MM.1S (cell line): ENCODE data around the gene WEE2.
"Not testable (repeated sequence)": the region's sequence is repeated elsewhere in the genome, so short reads cannot be mapped to it uniquely, and the experiment has no call there.

ENCODE experiments used
- DNase-seq: peaks from one replicate; pipeline ENCODE4 v3.0.0-alpha.2; 2015
- H2AFZ ChIP-seq: fragments of 300-600 bp; sonication (generic); 2 replicates; pipeline ENCODE4 v1.6.0; 2016; ENCODE audit warnings: antibody characterized with exemption, low read length
- H3F3A ChIP-seq: fragments of 300-600 bp; sonication (generic); 2 replicates; pipeline ENCODE4 v1.6.1; 2016; ENCODE audit warnings: mild to moderate bottlenecking, antibody characterized with exemption, low read length, moderate library complexity, mixed read lengths; ENCODE audit not compliant: insufficient read depth
- H3K27ac ChIP-seq: fragments of 300-600 bp; sonication (generic); 2 replicates; pipeline ENCODE4 v1.5.1; 2016; ENCODE audit warnings: mild to moderate bottlenecking, low read length
- H3K27me3 ChIP-seq: fragments of 300-600 bp; sonication (generic); replicated peaks from 2 replicates; pipeline ENCODE4 v1.6.0; 2016; ENCODE audit warnings: low read length; ENCODE audit not compliant: insufficient read depth
- H3K36me3 ChIP-seq: fragments of 300-600 bp; sonication (generic); replicated peaks from 2 replicates; pipeline ENCODE4 v1.6.1; 2016; ENCODE audit warnings: mild to moderate bottlenecking, low read length, mixed read lengths; ENCODE audit not compliant: insufficient read depth
- H3K4me1 ChIP-seq: fragments of 300-600 bp; sonication (generic); 2 replicates; pipeline ENCODE4 v1.6.1; 2016; ENCODE audit warnings: low read length, mixed read lengths
- H3K4me2 ChIP-seq: fragments of 300-600 bp; sonication (generic); 2 replicates; pipeline ENCODE4 v1.6.0; 2016; ENCODE audit warnings: low read depth, low read length
- H3K4me3 ChIP-seq: fragments of 300-600 bp; sonication (generic); 2 replicates; pipeline ENCODE4 v1.5.1; 2016; ENCODE audit warnings: low read length, mixed read lengths
- H3K79me2 ChIP-seq: fragments of 300-600 bp; sonication (generic); 2 replicates; pipeline ENCODE4 v1.6.1; 2016; ENCODE audit warnings: mixed run types, low read length, mixed read lengths
- H3K9ac ChIP-seq: fragments of 300-600 bp; sonication (generic); 2 replicates; pipeline ENCODE4 v1.6.1; 2016; ENCODE audit warnings: low read length, mixed read lengths
- H3K9me2 ChIP-seq: fragments of 300-600 bp; sonication (generic); replicated peaks from 2 replicates; pipeline ENCODE4 v1.6.1; 2016; ENCODE audit warnings: mild to moderate bottlenecking, low read length, mixed read lengths; ENCODE audit not compliant: insufficient read depth
- H3K9me3 ChIP-seq: fragments of 300-600 bp; sonication (generic); replicated peaks from 2 replicates; pipeline ENCODE4 v1.6.1; 2016; ENCODE audit warnings: mild to moderate bottlenecking, low read length, mixed read lengths; ENCODE audit not compliant: insufficient read depth
- H4K20me1 ChIP-seq: fragments of 300-600 bp; sonication (generic); 2 replicates; pipeline ENCODE4 v1.6.1; 2016; ENCODE audit warnings: mild to moderate bottlenecking, low read length, moderate library complexity, mixed read lengths; ENCODE audit not compliant: insufficient read depth
- EZH2 ChIP-seq: fragments of 300-600 bp; sonication (generic); optimal IDR thresholded peaks from 2 replicates; pipeline ENCODE3; 2017; ENCODE audit warnings: low read depth, mild to moderate bottlenecking, antibody characterized with exemption, low read length, mixed read lengths
- EZH2phosphoT487 ChIP-seq: fragments of 300-600 bp; sonication (generic); IDR thresholded peaks from 2 replicates; pipeline ENCODE4 v1.6.1; 2018; ENCODE audit warnings: antibody characterized with exemption, low read length
- TF ChIP-seq, protein P1 (sequence below): fragments of 300-600 bp; sonication (generic); IDR thresholded peaks from 2 replicates; pipeline ENCODE4 v1.5.1; 2016; ENCODE audit warnings: antibody characterized with exemption, low read length, mixed read lengths

The WEE2 gene

DNA sequence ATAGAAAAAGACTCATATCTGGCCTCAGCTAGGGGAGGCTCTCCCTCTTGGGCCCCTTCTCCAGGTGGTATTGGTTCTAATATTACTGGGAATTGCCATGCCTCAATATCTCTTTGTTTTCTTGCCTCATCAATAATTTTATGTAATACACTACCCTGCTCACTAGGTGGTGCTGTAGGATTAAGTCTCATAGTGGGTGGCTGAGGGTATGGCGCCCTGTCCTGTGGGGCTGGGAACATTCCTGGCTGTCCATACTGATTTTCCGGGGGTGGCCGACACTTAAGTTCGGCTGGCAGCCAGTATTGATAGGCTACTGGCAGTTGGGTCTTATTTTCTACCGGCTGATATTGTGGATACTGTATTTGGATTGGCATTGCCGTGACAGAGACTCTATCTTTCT is 46.8 kb downstream of the WEE2 start:
- no peak overlapping the region for H2AFZ ChIP-seq
- no peak overlapping the region for H3K4me3 ChIP-seq
- no peaks in the 10 kb centered on the region for H3K79me2 ChIP-seq
- H3K27ac ChIP-seq: no peak overlapping the region
- DNase-seq: peak; percentile 25
- H3K9me3 ChIP-seq: no peaks in the 10 kb centered on the region
- TF ChIP-seq, protein P1, sequence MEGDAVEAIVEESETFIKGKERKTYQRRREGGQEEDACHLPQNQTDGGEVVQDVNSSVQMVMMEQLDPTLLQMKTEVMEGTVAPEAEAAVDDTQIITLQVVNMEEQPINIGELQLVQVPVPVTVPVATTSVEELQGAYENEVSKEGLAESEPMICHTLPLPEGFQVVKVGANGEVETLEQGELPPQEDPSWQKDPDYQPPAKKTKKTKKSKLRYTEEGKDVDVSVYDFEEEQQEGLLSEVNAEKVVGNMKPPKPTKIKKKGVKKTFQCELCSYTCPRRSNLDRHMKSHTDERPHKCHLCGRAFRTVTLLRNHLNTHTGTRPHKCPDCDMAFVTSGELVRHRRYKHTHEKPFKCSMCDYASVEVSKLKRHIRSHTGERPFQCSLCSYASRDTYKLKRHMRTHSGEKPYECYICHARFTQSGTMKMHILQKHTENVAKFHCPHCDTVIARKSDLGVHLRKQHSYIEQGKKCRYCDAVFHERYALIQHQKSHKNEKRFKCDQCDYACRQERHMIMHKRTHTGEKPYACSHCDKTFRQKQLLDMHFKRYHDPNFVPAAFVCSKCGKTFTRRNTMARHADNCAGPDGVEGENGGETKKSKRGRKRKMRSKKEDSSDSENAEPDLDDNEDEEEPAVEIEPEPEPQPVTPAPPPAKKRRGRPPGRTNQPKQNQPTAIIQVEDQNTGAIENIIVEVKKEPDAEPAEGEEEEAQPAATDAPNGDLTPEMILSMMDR: peak; percentile 69
- TF ChIP-seq EZH2phosphoT487 (no peak), EZH2 (no peak)
- H4K20me1 ChIP-seq: no peaks in the 10 kb centered on the region
- no peaks in the 10 kb centered on the region for H3K27me3 ChIP-seq
- H3F3A ChIP-seq: no peaks in the 10 kb centered on the region
- H3K9ac ChIP-seq: no peak overlapping the region
- peaks cover 22% of the 10 kb centered on the region for H3K36me3 ChIP-seq
- H3K4me2 ChIP-seq: no peak overlapping the region
- no peaks in the 10 kb centered on the region for H3K4me1 ChIP-seq
- no peaks in the 10 kb centered on the region for H3K9me2 ChIP-seq

DNA sequence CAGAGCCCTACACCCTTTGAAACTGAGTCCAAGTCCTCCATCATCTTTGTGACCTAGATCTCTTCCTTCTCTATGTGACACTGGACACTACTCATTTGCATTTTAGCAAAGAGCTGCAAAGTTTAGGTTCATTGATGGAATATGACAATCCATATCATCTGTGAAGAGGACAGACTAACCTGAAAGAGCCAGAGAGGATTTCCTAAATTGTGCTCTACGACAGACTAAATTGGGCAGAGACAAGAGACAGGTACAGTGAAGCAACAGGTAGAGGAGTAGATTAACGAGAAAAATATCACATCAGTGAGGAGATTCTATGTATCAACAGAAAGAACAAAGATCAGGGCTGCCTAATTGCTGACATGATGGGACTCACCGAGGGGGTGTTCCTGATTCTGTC is 55.6 kb downstream of the WEE2 start, which contains the start of gene TAS2R3:
Gene TAS2R3, plus strand, starts transcription at position 301 of the 400 bp plus-strand sequence. Its CDS starts 62 bp downstream, at position 363.
- DNase-seq: no peak
- H2AFZ ChIP-seq: no peak within 1 kb of the TSS
- H3F3A ChIP-seq: no peaks in the 10 kb centered on the region
- no peak within 1 kb of the TSS for H3K27ac ChIP-seq
- no peak within 1 kb of the TSS for H3K9ac ChIP-seq
- H3K79me2 ChIP-seq: no peaks in the 10 kb centered on the region
- H3K9me2 ChIP-seq: no peaks in the 10 kb centered on the region
- no peaks in the 10 kb centered on the region for H3K27me3 ChIP-seq
- TF ChIP-seq, protein P1: no peak
- TF ChIP-seq EZH2 (no peak), EZH2phosphoT487 (no peak)
- H3K4me2 ChIP-seq: no peak within 1 kb of the TSS
- peaks cover 3% of the 10 kb centered on the region; the same call in 1 of the 2 replicates for H3K36me3 ChIP-seq
- no peak within 1 kb of the TSS for H3K4me3 ChIP-seq
- H3K4me1 ChIP-seq: no peaks in the 10 kb centered on the region
- no peaks in the 10 kb centered on the region for H3K9me3 ChIP-seq
- no peaks in the 10 kb centered on the region for H4K20me1 ChIP-seq

DNA sequence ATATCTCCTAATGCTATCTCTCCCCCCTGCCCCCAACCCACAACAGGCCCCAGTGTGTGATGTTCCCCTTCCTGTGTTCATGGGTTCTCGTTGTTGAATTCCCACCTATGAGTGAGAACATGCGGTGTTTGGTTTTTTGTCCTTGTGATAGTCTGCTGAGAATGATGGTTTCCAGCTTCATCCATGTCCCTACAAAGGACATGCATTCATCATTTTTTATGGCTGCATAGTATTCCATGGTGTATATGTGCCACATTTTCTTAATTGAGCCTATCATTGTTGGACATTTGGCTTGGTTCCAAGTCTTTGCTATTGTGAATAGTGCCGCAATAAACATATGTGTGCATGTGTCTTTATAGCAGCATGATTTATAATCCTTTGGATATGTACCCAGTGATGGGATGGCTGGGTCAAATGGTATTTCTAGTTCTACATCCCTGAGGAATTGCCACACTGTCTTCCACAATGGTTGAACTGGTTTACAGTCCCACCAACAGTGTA is 62.0 kb downstream of the WEE2 start:
- not testable (repeated sequence) for H2AFZ ChIP-seq, H3K36me3 ChIP-seq, H3K4me2 ChIP-seq, H3K4me3 ChIP-seq, H3K9me2 ChIP-seq, H3K27ac ChIP-seq, H4K20me1 ChIP-seq, DNase-seq, H3K9ac ChIP-seq, H3K4me1 ChIP-seq, H3K27me3 ChIP-seq, H3K9me3 ChIP-seq, H3F3A ChIP-seq, H3K79me2 ChIP-seq

DNA sequence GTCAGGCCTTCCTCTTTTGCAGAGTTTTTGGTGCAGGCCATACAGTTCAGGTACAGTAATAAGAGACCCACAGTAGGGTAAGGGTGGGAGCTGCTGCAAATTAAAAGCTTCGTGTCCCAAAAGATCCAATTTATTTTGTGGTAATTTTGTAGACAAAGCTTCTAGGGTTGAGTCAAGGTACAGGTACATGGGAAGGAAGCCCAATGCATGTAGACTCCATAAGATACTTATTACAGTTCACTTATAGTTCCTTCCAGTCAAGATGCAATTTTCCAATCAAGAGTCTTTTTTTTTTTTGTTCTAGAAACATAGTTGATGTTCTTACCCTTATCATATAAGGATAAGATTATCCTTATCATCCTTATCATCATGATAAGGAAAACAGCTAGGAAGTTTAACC is 68.2 kb downstream of the WEE2 start, which contains the start of gene TAS2R4:
Gene TAS2R4, plus strand, starts transcription at position 301 of the 400 bp plus-strand sequence. CDS start 1,815 bp downstream, outside the sequence.
- no peaks in the 10 kb centered on the region for H3K9me2 ChIP-seq
- H2AFZ ChIP-seq: no peak within 1 kb of the TSS
- no peak within 1 kb of the TSS for H3K4me2 ChIP-seq
- no peaks in the 10 kb centered on the region for H4K20me1 ChIP-seq
- H3K36me3 ChIP-seq: 0 out of 2 replicates have a peak, but pooled peaks cover 4% of the 10 kb centered on the region
- TF ChIP-seq EZH2: no peak
- TF ChIP-seq, protein P1: no peak
- no peak for TF ChIP-seq EZH2phosphoT487
- H3K79me2 ChIP-seq: no peaks in the 10 kb centered on the region
- H3K4me1 ChIP-seq: no peaks in the 10 kb centered on the region
- no peak within 1 kb of the TSS for H3K9ac ChIP-seq
- no peak within 1 kb of the TSS for H3K27ac ChIP-seq
- no peaks in the 10 kb centered on the region for H3K27me3 ChIP-seq
- H3K4me3 ChIP-seq: no peak within 1 kb of the TSS
- DNase-seq: peak; percentile 2
- no peaks in the 10 kb centered on the region for H3K9me3 ChIP-seq
- H3F3A ChIP-seq: no peaks in the 10 kb centered on the region
